HPDE6-E6E7 (cell line): Measurements from ENCODE around the gene SIL1.

Experiments used
- DNase-seq: peaks from one replicate; pipeline ENCODE4 v3.0.0; 2011; ENCODE audit warnings: missing footprints; ENCODE audit errors: extremely low spot score

The SIL1 gene

GRCh38 chr5:138956801-138957200 lies 241.4 kb downstream of the SIL1 start:
- no peak for DNase-seq

- no peak for DNase-seq
Observed at GRCh38 chr5:138955671-138956295, 242.4 kb downstream of the SIL1 start.

- DNase-seq = no peak
Observed at GRCh38 chr5:138955013-138955660, 243.0 kb downstream of the SIL1 start.

GRCh38 chr5:138954257-138955012 lies 243.7 kb downstream of the SIL1 start:
- no peak for DNase-seq

- DNase-seq = no peak
Observed at GRCh38 chr5:138953387-138954256, 244.5 kb downstream of the SIL1 start.

- no peak for DNase-seq
Observed at GRCh38 chr5:138952962-138953361, 245.2 kb downstream of the SIL1 start.

GRCh38 chr5:138951986-138952735 lies 246.0 kb downstream of the SIL1 start:
- DNase-seq = no peak

GRCh38 chr5:138951091-138951985 lies 246.8 kb downstream of the SIL1 start:
- no peak for DNase-seq

- no peak for DNase-seq
Observed at GRCh38 chr5:138950421-138951031, 247.6 kb downstream of the SIL1 start.

GRCh38 chr5:138949988-138950387 lies 248.2 kb downstream of the SIL1 start:
- DNase-seq = no peak

- DNase-seq = no peak
Observed at GRCh38 chr5:138949223-138949574, 249.0 kb downstream of the SIL1 start.

GRCh38 chr5:138948471-138949222 lies 249.5 kb downstream of the SIL1 start:
- DNase-seq = no peak

- DNase-seq = no peak
Observed at GRCh38 chr5:138947780-138948179, 250.4 kb downstream of the SIL1 start.

- no peak for DNase-seq
Observed at GRCh38 chr5:138946831-138947560, 251.2 kb downstream of the SIL1 start.

GRCh38 chr5:138946241-138946623 lies 251.9 kb downstream of the SIL1 start:
- no peak for DNase-seq

- DNase-seq = no peak
Observed at GRCh38 chr5:138945421-138946240, 252.5 kb downstream of the SIL1 start.

GRCh38 chr5:138944527-138945322 lies 253.4 kb downstream of the SIL1 start:
- no peak for DNase-seq
